GM18907 (cell line): ENCODE results near the gene UXS1.

Source experiments
- ATAC-seq: cut with Tn5 transposase; IDR thresholded peaks from one replicate; pipeline ENCODE4 v1.9.1; 2021; ENCODE audit warnings: mild to moderate bottlenecking, moderate library complexity; ENCODE audit not compliant: unreplicated experiment

UXS1 gene

DNA sequence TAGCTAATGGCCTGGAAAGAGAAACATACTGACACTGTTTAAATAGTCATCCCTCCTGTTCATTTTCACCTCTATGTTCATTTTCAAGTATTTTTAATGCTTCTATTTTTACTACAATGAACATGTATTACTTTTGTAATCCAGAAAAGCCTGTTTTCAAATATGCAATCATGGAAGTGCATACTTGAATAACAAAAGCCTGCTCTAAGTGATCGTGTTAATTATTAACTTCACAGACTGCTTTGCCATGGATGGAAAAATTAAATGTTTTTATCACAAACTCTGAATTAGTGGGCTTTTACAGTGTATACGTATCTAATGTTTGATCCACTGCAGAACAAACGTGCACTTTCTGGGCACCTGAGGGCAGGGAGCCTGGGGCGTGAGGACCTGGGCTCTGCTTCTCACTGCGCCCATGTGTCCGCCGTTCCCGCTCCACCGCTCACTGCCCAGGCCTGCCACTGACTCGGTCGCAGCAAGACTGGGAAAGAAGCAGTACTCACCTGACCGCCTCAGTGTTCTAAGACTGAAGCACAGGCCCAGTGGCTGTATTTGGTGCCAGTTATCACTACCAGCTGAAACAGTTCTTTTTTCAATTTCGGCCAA is 80.6 kb downstream of the UXS1 start:
- no peak for ATAC-seq

DNA sequence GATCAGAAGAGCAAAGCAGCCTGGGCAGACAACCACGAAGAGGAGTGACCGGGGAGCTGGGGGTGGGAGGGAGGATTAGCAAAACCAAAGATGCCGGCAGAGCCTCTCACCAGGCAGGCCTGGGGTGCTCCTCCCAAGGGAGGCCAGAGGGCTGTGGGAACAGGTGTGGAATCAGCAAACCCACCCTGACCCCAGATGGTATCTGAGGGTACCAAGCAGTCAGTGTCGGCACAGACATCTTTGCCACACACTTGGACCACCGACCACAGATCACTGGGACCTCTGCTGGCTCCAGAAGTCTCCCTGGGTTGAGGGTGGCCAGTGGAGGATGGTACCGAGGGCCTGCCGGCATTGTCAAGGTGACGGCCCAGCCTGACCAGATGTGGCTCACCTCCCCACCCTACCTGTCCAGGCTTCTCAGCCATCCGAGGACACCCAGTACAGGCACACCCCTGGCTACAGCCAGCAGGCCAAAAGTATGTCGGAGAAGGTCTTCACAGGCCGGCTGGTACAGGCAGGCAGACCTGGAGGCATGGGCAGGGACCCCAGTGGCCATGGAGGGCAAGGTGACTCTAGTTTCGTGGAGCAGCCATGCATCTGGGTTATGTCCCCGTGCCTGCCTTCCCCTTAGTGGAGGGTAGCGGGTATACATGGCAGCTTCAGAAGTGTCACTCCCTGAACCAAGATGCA is 82.1 kb downstream of the UXS1 start:
- no peak for ATAC-seq

DNA sequence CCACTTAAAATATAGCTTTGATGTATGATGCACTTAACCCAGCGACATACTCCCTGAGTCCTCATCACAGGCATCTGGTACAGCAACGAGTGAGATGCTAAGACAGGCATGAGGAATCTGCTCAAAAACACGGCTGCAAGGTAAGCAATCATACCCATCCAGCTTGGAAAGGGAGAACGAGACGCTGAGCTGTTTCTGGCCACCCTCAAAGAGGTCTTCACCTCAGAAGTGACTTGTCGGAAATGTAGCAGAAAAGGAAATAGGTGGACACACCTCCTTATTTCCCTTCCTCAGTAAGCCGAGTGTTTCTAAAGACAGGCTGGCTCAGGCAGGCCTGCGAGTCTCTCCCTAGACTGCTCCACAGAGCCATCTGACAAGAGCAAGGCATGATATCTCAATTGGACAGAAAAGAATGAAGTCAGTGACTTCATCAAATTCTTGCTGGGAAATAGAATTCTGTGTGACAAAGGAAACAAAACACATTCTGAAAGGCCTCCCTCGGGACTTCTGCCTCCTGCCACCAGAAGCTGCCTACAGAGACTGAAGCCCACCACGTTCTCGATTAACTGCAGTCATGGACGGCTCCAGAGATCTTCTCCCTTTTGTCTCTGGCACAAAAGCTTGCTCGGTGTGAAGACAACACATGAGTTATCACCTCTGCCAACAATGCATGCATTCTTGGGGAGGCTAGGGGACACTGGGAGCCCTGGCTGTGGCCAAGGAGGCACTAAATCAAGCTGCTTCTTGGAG is 84.3 kb downstream of the UXS1 start:
- no peak for ATAC-seq

GRCh38 chr2:106108791-106109190 is 85.3 kb downstream of the UXS1 start:
- ATAC-seq: no peak

DNA sequence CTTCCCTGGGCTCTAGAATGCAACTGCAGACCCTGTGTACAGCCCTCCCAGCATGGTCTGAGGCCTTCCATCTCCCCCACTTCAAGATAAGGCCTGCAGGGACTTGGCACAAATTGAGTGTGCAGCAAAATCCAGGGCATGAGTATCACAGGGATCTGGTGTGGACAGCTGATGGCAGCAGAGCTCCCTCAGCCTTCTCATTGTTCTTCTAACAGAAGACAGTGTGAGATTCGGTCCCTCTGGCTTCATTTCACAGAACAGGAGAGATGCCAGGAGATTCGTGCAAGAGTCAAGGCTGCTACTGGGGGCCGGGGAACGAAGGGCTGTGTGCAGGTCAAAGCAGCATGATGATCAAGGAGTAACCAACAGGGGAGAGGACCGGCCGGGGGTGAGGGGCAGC is 85.8 kb downstream of the UXS1 start:
- ATAC-seq: no peak

DNA sequence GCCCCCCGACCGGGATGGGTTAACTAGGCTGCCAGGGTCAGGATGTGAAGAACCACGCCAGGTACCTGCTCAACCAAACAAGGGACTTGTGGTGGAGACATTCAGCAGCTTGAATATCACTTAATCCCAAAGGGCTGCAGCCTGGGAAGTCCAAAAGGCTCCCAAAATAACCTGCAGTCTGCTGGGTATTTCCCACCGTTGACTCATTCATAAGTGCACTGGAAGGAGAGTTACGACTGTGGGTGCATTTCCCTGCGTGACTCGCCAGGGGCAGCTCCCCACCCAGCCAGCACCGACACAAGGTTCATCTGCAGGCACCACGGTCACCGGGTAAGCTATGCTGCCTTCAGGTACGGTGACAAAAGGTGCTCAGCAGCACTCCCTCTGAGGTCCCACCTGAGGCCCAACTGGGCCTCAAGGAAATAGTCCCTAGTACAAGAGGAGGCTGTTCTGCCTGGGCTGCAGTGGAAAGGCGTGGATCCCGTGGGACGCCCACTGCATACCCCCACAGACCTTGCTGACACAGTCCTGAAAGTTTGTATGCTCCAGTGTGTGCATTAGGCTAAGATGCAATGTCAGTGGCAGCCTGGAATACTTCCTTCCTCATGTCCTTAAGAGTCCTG is 86.5 kb downstream of the UXS1 start:
- peak; percentile 79 for ATAC-seq

DNA sequence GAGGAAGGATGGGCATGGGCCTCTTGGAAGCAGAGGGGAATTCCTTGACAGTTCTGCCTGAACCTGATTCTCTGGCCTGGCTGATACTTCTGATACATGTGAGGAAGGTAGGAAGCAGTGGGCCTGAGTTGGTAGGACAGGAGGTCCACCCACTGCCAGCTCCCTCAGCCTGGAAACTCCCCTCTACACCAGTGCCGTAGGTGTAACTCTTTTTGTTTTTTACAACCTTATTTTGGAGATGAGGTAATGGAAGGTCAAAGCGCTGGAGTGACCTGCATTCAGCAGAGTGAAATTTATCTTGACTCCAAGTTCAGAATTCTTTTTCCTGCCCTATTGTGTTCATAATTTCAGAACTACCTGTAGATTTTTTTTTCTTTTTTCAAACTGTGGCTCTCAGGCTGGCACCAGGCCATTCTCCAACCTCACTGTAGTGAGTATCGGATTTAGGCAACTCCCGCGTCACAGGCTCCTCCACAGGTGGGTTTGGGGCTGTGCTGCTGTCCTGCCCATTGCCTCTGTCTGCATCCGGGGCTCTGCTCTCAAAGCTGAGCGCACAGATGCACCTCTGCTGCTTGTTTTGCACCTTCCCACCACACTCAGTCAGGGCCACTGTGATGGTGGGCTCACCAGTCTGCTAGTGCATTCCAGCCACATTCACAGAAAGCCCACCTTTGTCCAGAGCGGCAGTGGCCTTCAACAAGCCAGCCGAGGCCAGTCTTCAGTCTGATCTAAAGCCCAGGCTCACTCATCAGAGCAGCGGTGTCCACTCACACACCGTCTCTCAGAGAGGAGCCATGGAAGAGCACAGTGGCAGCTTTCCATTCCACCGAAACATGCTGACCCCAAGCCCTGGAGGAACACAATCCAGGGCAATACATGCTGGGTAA is 87.2 kb downstream of the UXS1 start:
- peak; percentile 37 for ATAC-seq

DNA sequence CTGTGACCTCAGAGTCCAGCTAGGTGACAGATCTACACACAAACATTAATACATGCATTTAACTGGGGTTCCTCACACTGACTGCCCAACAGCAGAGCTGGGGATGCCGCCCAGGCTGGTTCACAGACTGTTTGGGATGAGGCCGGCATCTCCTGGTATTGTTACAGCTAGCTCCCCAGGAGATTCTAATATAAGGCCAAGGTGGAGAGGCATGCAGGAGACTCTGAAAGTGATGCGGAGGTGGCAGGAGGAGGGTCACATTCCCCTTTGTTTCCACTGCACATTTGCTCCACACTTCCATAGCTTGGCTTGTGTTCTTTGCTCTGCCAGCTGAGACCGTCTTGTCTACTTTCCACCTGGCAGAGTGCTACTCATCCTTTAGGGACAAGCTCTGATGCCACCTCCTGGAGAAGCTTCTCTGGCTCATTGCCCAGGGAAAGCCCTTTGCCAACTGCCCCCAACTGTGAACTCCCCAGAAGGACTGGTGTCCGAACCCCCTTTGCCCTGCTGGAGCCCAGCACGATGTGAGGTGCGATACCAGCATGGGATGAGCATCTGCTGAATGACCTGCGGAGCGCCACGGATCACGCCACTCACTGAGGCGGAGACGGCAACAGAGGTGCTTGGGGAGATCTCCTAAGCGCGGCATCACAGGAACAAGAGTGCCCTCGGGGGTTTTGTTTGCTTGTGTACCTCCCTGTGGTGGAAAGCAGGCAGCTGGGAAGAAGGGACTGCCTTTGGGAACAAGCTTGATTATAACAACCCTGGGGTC is 88.8 kb downstream of the UXS1 start:
- ATAC-seq: no peak

DNA sequence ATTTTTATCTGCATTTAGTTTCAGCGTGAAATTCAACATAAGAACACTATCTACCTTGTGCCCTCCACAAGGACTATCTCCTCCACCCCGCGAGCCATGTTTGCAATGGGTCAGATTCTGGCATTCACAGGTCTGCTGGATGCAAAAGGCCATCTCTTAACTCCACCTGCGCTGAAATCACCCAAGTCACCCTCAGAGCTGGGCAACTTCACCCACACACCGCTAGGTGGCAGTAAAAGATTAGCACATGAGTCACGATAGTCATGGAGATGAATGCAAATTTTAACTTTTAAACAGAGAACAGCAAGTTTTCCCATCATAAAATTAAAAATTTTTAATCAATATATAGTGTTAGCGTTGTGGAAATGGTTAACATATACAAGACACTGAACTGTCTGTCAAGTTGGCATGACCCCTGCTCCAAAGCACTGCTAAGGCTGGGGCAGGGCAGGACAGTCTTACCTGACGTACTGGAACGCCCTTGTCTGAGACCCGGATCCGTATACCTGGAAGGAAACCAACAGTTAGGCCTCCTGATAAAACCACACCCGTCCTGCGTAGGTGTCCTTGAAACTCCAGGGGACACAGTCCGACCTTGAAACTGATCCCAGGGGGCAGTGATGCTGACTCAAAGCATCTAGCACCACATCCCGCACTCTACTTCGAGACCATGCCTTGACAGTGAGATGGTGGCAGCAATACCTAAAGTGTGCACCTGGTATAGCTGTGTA is 89.6 kb downstream of the UXS1 start:
- ATAC-seq: peak; percentile 56

DNA sequence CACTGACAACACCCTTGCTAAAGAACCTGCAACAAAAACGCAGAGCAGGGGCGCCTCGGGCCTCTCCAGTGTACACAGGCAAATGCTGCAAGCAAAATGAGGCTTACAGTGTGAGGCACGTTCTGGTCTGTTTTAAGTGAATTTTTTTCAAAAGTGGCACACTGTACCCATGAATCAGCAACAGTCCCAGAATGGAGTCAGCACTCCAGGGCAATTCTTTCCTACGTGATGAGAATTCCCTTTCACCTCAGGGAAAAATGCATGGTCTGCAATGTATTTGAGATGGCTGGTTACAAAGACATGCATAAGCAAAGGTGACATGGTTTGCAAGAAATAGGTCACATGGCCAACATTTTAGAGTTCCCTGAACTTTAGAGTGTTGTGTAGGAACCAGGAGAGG is 94.4 kb downstream of the UXS1 start:
- no peak for ATAC-seq

GRCh38 chr2:106098664-106099063 is 95.4 kb downstream of the UXS1 start:
- ATAC-seq: no peak

GRCh38 chr2:106098081-106098480 is 96.0 kb downstream of the UXS1 start:
- no peak for ATAC-seq

DNA sequence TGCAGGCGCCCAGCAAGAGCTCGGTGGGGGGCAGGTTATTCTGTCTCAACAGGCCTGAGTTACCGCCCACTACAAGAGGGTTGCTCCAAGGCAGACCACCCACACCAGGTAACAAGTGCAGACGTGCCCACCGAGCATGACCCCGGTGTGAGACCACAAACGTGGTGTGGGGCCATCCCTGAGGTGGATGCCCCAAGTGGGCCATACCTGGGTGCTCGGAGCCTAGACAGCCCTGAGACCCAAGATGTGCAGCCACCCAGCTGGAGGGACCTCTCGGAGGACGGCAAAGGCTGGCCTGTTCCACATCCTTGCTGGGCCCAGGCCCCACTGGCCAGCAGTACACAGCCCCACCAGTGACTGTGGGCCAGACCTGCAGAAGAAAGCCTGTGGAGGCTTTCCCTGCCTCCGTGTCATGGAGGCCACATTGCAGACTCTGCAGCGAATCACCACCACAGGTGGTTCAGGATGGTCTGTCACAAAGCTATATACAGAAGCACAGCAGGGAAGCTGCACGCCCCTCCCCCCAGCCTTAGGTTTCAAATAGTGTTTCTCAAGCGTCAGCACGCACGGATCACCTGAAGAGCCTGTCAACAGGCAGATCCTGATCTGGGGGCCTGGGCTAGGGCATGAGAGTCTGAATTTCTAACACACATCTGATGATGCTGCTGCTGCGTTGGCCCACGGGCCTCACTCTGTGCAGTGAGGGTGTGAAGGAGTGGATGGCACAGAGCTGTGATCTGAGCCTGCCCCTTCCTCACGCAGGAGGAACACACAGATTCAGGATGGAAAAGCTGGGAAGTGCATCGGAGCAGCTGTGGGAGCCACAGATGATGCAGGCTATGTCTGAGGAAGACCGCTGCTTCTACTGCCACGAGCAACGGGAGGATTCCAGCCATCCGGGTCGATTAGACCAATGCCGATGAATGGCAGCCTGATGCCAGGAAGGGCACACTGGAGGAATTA is 96.8 kb downstream of the UXS1 start:
- ATAC-seq: no peak

- ATAC-seq: no peak
Observed at GRCh38 chr2:106096299-106097037, 97.6 kb downstream of the UXS1 start.

- no peak for ATAC-seq
Observed at GRCh38 chr2:106095478-106096298, 98.4 kb downstream of the UXS1 start.

DNA sequence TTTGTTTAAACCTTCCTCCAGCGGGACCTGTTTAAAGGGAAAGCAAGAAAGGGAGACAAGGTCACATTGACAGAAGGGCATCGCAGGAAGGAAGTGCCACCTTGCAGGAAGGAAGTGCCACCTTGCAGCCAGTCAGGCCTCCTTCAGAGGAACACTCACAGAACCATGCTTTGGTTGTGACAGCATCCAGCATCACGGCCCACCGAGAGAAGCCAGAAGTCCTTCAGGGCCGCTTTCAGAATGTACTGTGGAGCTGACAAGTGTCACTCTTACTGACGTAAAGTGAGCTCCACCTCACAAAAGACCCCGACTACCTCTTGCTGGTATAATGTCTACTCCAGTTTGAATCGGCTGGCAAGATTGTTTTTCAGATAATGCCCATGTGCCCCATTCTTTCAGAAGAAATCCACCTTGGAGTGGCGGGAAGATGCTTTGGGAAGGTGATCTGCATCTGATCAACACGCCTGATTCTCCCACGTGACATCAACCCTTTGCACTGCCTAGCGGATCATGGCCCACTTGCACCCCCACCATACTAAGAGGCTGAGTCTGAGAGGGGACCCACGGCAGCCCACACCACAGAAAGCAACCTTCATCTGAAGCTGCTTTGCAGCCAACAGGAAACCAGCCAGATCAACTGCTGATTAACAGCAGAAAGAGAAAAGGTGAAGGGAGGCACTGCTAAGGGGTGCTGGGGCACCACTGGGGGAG is 99.8 kb downstream of the UXS1 start:
- no peak for ATAC-seq
